Measurements from ENCODE around the gene MICALL1.

Gene MICALL1, protein sequence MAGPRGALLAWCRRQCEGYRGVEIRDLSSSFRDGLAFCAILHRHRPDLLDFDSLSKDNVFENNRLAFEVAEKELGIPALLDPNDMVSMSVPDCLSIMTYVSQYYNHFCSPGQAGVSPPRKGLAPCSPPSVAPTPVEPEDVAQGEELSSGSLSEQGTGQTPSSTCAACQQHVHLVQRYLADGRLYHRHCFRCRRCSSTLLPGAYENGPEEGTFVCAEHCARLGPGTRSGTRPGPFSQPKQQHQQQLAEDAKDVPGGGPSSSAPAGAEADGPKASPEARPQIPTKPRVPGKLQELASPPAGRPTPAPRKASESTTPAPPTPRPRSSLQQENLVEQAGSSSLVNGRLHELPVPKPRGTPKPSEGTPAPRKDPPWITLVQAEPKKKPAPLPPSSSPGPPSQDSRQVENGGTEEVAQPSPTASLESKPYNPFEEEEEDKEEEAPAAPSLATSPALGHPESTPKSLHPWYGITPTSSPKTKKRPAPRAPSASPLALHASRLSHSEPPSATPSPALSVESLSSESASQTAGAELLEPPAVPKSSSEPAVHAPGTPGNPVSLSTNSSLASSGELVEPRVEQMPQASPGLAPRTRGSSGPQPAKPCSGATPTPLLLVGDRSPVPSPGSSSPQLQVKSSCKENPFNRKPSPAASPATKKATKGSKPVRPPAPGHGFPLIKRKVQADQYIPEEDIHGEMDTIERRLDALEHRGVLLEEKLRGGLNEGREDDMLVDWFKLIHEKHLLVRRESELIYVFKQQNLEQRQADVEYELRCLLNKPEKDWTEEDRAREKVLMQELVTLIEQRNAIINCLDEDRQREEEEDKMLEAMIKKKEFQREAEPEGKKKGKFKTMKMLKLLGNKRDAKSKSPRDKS

GRCh38 chr22:37905534-37906363 lies at the start of gene MICALL1:
Gene MICALL1 (plus strand): TSS chr22:37906297. CDS start chr22:37906423, 126 bp downstream.
- H3K4me3 ChIP-seq (ENCODE audit: low read depth, low read length) = peak within 1 kb of the TSS; percentile 88
- TF ChIP-seq, protein P1, sequence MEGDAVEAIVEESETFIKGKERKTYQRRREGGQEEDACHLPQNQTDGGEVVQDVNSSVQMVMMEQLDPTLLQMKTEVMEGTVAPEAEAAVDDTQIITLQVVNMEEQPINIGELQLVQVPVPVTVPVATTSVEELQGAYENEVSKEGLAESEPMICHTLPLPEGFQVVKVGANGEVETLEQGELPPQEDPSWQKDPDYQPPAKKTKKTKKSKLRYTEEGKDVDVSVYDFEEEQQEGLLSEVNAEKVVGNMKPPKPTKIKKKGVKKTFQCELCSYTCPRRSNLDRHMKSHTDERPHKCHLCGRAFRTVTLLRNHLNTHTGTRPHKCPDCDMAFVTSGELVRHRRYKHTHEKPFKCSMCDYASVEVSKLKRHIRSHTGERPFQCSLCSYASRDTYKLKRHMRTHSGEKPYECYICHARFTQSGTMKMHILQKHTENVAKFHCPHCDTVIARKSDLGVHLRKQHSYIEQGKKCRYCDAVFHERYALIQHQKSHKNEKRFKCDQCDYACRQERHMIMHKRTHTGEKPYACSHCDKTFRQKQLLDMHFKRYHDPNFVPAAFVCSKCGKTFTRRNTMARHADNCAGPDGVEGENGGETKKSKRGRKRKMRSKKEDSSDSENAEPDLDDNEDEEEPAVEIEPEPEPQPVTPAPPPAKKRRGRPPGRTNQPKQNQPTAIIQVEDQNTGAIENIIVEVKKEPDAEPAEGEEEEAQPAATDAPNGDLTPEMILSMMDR (IDR thresholded peaks at IDR 0.05; ENCODE audit: low read depth, low read length) = no peak

- no peak overlapping the region for H3K4me3 ChIP-seq (ENCODE audit: low read depth, low read length)
- TF ChIP-seq, protein P1 (IDR thresholded peaks at IDR 0.05; ENCODE audit: low read depth, low read length) = no peak
These were observed 45.2 kb upstream of the MICALL1 start for GRCh38 chr22:37860796-37861421.

DNA sequence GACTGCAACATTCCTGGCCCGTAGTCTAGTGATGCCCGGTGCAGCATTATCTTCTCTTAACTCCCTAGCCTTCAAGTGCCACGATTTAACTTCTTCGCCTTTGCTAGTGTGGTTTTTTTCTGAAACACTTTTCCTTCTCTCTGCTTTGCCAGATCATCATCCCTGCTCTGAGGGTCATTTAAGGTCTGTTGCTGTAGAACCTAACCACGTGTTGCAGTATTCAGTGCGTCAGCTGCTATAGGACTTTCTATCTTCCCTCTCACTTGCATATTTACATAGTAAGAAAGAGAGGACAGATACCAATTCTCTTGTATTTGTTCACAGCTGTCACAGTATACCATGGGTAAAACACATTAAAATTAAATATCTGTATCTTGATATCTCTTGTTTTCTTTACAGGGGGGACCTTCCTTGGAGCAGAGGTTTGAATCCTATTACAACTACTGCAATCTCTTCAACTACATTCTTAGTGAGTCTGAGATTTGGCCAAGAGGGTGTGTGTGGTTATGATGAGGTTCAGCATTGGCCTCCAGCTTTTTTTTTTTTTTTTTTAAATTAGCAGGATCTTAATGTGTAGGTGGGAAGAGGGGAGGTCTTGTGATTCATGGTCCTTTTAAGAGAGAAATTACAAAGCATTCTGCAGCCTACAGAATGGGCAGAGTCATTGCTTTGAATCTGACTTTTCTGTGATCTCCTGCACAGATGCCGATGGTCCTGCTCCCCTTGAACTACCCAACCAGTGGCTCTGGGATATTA lies 43.3 kb upstream of the MICALL1 start:
- no peak overlapping the region for H3K4me3 ChIP-seq (ENCODE audit: low read depth, low read length)
- TF ChIP-seq, protein P1 (IDR thresholded peaks at IDR 0.05; ENCODE audit: low read depth, low read length) = no peak

- TF ChIP-seq, protein P1 (IDR thresholded peaks at IDR 0.05; ENCODE audit: low read depth, low read length) = no peak
- no peak overlapping the region for H3K4me3 ChIP-seq (ENCODE audit: low read depth, low read length)
These were observed 40.6 kb upstream of the MICALL1 start for GRCh38 chr22:37865510-37865909.

GRCh38 chr22:37870273-37870672 lies 35.8 kb upstream of the MICALL1 start:
- no peak overlapping the region for H3K4me3 ChIP-seq (ENCODE audit: low read depth, low read length)
- TF ChIP-seq, protein P1 (IDR thresholded peaks at IDR 0.05; ENCODE audit: low read depth, low read length) = no peak
